ENCODE results near the gene SYS1.

SYS1 gene

DNA sequence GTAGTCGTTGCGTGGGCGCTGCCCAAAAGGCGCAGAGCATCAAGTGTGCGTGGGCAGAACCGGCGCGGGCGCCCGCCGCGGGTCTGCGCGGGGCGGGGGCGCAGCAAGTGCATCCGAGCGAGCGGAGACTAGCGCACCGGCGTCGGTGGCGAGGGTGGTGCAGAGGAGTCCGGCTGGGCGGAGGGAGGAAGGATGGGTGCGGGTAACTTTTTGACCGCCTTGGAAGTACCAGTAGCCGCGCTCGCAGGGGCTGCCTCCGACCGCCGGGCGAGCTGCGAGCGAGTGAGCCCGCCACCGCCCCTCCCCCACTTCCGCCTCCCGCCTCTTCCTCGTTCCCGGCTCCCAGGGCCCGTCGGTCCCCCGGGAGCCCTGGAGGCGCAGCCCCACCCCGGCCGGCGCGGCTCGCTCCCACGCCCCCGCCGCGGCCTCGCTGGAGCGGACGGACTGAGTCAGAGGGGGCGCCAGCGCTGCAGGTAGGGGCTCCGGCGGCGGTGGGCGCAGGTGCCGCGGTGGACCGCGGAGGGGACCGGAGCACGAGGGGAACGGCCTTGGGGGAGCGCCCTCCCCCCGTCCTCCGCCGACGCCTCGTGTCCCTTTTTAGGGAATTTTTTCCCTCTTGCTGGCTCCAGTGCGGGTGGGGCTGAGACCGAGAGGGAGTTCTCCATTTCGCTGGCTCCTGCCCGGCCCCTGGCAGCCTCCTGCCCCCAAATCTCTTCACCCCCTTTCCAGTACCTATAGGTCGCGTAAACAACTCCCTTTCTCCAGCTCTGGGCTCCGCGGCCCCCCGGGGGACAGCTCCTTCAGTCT lies 43.5 kb downstream of the SYS1 start:
- H3K4me3 ChIP-seq (replicated peaks in 1 of 2; ENCODE audit: low read depth in 2 of 2, low read length in 2 of 2), result peak overlapping the region; percentile 60 to 63
- peak; percentile 47 for DNase-seq (ENCODE audit: low read depth in 2 of 2)
- TF ChIP-seq, protein P1, sequence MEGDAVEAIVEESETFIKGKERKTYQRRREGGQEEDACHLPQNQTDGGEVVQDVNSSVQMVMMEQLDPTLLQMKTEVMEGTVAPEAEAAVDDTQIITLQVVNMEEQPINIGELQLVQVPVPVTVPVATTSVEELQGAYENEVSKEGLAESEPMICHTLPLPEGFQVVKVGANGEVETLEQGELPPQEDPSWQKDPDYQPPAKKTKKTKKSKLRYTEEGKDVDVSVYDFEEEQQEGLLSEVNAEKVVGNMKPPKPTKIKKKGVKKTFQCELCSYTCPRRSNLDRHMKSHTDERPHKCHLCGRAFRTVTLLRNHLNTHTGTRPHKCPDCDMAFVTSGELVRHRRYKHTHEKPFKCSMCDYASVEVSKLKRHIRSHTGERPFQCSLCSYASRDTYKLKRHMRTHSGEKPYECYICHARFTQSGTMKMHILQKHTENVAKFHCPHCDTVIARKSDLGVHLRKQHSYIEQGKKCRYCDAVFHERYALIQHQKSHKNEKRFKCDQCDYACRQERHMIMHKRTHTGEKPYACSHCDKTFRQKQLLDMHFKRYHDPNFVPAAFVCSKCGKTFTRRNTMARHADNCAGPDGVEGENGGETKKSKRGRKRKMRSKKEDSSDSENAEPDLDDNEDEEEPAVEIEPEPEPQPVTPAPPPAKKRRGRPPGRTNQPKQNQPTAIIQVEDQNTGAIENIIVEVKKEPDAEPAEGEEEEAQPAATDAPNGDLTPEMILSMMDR (IDR thresholded peaks at IDR 0.05; ENCODE audit: low read depth, low read length), result no peak

DNA sequence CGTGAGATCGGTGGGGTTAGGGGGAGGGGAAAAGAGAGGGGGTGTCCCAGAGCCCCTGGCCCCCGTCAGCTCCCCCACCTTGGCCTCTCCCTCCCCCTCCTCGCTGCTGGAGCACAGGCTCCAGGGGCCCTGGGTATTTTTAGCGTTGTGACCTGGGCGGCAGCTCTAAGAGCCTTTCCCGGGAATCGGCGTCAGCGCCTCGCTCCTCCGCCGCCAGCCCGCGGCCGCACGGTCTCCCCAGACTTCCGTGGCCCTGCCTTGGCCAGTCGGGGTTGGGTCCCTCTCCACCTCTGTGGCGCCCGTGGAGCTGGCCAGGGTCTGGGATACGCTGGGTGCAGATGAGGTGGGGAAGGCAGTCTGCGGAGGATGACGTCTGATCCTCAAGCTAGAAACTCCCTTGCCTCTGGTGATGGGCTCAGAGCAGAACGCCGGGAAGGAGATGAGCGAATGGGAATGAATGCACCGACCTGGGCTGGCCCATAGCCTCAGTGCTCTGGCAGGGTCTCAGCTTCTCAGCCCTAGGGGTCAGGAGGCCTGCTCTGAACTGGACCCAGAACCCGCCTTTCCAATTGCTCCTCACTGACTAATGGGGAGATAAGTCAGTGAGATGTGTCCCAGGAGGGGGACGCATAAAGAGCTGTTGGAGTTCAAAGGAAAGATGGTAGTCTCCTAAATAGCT lies 44.2 kb downstream of the SYS1 start:
- peak overlapping the region; percentile 60 to 63 for H3K4me3 ChIP-seq (replicated peaks in 1 of 2; ENCODE audit: low read depth in 2 of 2, low read length in 2 of 2)
- DNase-seq (ENCODE audit: low read depth in 2 of 2), result peak; percentile 32 to 41
- TF ChIP-seq, protein P1 (IDR thresholded peaks at IDR 0.05; ENCODE audit: low read depth, low read length), result no peak

DNA sequence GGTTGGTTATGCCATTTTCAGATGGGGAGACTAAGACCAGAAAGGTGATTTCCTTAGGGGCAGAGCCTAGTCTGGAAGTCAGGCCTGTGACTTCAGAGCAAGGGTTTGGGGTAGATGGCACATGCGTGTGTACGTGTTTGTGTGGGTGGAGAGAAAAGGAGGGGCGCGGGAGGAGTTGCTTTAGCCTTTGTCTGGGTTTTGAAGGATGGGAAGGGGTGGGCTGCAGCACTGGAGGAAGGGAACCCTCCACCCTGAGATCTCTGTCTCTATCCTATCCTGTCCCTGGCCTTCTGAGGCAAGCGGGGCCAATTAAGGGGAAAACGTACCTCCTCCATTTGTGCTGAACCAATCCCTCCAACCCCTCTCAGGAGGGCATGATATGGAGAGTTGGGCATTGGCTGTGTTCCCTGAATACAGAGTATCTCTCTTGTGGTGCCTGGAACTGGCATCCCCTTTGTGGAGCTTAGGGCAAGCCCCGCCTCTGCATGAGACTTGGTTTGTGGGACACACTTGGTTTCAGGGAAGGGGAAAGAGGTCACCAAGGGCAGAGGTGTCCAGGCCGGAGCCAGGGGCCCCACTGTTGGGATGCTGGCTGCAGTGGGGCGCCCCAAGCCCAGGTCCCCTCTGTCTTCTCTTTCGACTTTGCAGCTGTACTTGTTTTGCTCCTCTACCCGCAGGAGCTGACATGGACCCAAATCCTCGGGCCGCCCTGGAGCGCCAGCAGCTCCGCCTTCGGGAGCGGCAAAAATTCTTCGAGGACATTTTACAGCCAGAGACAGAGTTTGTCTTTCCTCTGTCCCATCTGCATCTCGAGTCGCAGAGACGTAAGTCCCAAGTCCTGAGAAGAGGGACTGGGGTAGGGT lies 45.1 kb downstream of the SYS1 start, which contains the start of gene DBNDD2:
DBNDD2 (plus strand) TSS at position 507 of the 863 bp plus-strand sequence; CDS start at position 686, 179 bp downstream.
- no peak for DNase-seq (ENCODE audit: low read depth in 2 of 2)
- TF ChIP-seq, protein P1 (IDR thresholded peaks at IDR 0.05; ENCODE audit: low read depth, low read length), result no peak
- peak within 1 kb of the TSS; percentile 60 to 63 for H3K4me3 ChIP-seq (replicated peaks in 1 of 2; ENCODE audit: low read depth in 2 of 2, low read length in 2 of 2)

DNA sequence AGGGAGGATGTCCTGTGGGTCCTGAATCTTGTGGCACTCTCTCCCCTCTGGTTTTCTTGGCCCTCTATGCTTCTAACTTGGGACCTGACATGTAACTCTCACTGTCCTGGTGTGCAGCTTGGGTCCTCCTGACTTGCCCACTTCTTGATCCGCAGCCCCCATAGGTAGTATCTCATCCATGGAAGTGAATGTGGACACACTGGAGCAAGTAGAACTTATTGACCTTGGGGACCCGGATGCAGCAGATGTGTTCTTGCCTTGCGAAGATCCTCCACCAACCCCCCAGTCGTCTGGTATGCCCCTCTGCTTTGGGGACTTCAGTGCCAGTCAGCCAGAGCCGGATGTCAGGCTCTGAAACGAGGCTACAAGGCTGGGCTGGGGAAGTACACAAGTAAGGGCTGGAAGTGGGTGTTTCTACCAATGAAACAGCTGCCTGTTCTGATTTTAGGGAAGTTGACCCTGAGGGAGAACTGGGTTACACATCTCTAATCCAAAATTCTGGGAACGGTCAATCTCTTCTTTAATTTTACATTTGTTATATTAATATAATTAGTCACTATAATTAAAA lies 45.8 kb downstream of the SYS1 start:
- TF ChIP-seq, protein P1 (IDR thresholded peaks at IDR 0.05; ENCODE audit: low read depth, low read length), result no peak
- no peak for DNase-seq (ENCODE audit: low read depth in 2 of 2)
- no peak overlapping the region for H3K4me3 ChIP-seq (replicated peaks in 1 of 2; ENCODE audit: low read depth in 2 of 2, low read length in 2 of 2)

DNA sequence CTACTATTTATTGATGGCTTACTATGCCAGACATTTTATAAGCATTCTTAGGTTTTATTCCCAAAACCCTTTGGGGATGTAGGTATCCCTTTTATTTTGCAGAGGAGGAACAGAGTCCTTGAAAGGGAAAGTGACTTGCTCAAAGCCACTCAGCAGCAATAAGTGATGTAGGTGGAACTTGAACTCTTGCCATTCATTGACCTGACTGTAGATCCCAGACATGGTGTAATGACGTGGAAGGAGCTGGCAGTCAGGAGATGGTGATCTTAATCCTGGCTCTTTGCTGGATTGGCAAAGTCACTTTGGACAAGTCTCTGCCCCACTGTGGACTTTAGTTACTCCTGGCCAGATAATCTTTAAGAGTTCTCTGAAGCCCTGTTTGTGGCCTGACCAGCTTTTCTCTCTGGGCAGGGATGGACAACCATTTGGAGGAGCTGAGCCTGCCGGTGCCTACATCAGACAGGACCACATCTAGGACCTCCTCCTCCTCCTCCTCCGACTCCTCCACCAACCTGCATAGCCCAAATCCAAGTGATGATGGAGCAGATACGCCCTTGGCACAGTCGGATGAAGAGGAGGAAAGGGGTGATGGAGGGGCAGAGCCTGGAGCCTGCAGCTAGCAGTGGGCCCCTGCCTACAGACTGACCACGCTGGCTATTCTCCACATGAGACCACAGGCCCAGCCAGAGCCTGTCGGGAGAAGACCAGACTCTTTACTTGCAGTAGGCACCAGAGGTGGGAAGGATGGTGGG lies 46.7 kb downstream of the SYS1 start:
- TF ChIP-seq, protein P1 (IDR thresholded peaks at IDR 0.05; ENCODE audit: low read depth, low read length), result no peak
- no peak overlapping the region for H3K4me3 ChIP-seq (replicated peaks in 1 of 2; ENCODE audit: low read depth in 2 of 2, low read length in 2 of 2)
- DNase-seq (ENCODE audit: low read depth in 2 of 2), result no peak
